Activated T-cell treated with anti-CD3 and anti-CD28 coated beads, Interleukin-2, amount 50 U/mL, for 1 hour (primary cell): Measurements from ENCODE around the gene PLA2G4F.
A peak's percentile ranks its signal among the peaks of the same experiment; 100 is the strongest.

Experiments used
- DNase-seq: peaks from one replicate; pipeline ENCODE4 v3.0.0-alpha.2; 2020

The PLA2G4F gene

GRCh38 chr15:42163291-42163690, 6.9 kb upstream of the PLA2G4F start:
- no peak for DNase-seq

GRCh38 chr15:42160136-42160535, 3.7 kb upstream of the PLA2G4F start:
- DNase-seq = no peak

DNA sequence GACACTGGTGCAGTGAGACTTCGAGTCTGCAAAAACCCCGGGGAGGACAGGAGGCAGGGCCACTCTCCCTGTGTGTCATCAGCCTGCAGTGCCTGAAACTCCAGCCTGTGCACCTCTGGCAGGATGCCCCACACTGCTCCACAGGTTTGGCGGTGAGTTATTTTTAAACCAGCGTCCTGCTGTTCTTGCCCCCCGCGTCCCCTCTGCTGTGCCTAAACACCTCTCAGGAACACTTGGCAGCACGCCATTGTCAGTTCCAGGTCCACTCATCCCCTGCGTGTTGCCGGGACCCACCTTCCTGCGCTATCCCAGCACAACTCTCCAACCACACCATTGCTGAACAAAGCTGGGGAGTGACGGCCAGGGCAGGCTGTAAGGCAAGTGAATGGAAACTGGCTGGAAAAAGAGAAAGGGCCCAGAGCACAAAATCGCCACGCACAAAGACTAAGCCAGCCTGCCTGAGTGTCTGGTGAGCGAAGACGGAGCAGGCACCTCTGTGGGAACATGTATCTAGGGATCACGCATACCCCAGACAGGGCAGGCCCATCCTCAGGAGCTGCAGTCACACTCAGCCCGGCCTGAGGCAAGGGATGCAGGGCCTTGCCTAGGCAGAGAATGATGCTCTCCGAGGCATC, 3.1 kb upstream of the PLA2G4F start:
- DNase-seq = peak; percentile 14

DNA sequence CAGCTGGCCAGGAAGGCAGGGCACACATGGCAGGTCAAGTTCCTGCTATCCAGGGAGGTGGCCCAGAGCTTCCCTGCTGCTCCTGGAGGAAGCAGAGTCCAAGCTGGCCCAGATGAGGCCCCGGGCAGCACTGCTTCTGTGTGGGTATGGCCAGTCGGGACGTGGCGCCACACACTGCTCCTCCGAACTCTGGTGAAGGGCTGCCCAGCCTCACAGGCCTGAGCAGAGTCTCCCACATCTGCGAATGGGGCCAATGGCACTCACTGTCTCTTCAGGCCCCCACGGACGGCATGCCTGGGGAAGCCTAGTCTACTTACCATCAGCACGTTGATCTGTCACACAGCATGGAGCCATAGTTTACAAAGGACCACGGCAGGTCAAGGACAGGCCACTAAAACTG, 2.5 kb upstream of the PLA2G4F start:
- no peak for DNase-seq

DNA sequence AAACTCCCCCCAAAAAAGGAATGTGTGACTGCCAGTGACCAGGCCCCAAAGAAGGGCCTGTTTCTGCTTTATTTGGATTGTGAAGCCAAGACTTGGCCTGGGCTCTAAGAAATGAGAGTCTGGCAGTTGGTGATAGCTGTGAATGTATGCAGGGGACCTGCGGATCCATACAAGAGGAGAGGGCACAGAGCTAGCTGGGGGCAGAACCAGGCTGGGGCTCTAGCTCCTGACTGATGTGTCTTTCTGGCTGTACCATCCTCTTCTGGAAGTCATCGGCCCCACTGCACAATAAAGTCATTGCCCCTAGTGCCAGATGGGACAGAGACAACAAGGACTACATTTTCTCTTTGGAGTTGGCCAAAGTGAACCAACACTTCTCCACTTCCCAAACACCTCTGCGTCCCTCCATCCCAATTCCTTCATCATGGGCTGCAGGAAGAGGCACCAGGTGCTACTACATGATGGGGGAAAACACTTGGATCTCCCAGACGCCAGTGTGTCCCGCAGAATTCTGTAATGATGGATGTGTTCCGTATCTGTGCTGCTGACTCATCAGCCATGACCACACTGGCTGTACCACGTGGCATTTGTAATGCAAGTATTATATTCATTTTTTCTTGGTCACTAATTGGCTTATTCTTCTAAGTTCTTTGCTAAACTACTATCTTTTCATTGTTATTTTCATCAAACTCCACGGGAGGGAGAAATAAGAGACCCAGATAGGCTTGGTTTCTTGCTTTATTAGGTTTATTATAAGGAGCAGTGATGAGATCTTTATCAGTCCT, 1.7 kb upstream of the PLA2G4F start:
- DNase-seq = peak; percentile 13

DNA sequence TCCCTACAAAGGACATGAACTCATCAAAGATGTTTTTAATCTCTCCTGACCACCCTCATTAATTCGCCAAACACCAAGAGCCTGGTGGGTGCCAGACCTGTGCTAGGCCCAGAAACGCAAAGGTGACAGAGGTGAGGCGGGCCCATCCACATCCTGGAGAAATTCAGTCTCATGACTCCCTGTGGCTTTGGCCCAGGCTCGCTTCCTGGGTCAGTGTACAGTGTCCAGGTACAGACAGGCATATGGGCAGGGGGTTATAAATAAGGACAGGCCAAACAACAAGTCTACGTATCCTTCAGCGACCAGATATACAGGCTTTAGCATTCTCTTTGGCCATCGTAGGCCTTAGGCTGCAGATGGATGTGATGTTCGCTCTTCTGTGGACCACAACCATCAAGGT, 945 bp upstream of the PLA2G4F start:
- DNase-seq = no peak

DNA sequence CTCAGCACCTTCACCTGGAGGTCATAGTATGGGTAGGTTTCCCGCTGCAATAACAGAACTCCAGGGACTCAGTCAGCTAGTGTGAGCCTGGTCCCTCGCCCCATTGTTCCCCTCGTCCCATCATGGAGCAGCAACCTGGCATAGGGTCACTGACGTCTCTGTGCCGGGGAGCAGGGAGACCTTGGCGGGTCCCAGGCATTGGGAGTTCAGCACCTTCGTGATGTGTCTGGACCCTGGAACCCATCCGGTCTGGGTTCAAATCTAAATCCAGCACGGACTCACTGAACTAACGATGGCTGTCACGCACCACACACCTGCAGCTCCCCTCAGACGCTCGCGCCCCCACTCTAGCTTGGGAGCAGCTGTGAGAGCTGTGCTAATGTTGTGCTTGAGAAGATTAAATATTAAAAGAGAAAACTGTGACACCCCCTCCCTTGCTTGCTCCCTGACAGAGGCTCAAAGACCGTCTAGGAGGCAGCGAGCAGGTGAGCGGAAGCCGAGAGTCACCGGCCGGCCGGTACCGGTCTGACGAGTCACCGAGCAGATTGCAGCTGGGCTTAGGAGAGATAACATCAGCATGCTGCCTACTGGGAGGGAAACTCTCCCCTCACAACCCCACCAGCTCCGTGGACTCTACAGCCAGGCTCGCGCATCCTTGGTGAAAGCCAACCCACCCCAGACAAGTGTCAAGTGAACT, 742 bp downstream of the PLA2G4F start:
- DNase-seq = peak; percentile 8

- no peak for DNase-seq
Measured at GRCh38 chr15:42154956-42155355, 1.5 kb downstream of the PLA2G4F start.

DNA sequence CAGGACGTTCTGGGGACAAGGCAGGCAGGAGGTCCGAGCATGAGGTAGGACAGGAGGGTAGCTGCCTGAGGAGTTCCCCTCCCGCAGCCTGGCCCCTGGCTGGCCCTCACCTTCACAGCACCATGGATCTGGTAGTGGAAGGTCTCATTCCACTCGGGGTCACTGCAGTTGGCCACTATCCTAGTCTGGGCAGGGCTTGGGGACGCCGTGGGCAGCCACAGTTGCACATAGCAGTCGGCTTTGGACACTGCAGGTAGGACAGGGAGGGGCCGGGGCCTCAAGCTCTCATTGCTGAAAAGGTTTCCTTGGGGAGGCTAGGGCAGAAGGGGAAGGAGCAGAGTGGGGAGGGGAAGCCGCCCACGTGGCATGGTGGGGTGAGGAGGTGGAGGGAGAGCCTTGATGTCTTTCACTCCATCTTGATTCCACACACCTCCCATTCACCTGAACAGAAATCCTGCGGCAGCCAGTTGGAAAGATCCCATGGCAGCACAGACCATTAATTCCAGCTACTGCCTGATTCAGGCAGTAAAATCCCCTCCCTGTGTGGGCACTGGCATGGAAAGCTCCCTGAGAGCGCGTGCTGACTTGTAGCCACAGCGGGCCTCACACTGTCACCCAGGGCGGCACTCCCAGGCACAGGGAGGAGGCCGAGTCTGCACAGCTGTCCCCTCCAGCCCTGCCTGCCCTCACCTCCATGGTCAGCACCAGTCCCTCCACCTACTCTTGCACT, 2.1 kb downstream of the PLA2G4F start:
- no peak for DNase-seq

DNA sequence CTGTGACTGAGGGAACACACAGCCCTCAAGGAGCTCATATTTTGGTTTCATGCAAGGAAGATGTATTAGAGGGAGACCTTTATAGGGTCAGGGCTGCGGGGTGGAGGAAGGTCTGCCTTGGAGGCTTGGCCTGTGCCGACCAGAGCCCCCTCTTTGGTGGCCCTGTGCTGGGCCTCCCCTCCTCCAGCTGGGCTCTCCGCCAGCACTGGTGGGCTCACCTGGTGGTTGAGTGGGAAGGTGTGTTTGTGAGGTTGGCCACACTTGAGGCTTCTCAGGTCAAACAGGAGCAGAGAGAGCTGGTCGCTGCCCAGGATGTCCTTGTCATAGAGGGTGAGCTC, 2.6 kb downstream of the PLA2G4F start:
- DNase-seq = peak; percentile 3

DNA sequence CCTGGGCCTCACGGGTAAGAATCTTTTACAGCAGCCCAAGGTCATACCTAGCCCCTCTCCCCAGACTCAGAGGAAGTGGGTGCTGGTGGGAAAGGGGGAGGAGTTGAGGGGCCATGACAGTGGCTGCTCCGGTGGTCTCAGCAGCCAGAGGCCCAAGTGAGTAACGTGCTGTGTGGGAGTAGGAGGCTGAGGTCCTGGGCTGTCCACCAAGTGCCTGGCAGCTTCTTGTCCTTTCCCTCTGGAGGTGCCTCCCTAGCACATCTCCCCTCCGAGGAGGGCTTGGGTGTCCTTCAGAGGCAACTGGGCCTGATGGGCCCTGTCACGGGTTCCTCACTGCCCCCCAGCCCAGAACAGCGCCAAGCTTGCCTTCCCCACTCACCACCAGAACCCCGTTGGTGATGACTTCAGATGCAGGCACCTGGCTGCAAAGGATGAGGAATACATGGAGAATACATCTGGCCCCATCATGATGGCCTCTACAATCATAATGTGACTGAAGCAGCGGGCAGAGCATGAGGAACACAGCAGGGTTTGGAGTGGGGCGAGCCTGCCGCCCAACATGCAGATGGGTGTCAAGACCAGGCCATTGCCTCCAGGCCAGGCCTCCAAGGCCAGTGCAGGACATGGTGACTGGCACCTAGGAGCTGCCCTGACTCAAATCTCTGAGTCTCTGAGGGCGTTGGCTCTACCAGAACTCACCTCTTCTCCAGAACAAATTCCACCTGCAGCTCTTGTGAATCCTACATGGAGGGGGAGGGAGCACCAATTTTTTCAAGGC, 3.3 kb downstream of the PLA2G4F start:
- peak; percentile 6 for DNase-seq

GRCh38 chr15:42152196-42152920, 4.1 kb downstream of the PLA2G4F start:
- DNase-seq = peak; percentile 9

GRCh38 chr15:42151736-42152135, 4.7 kb downstream of the PLA2G4F start:
- DNase-seq = no peak

DNA sequence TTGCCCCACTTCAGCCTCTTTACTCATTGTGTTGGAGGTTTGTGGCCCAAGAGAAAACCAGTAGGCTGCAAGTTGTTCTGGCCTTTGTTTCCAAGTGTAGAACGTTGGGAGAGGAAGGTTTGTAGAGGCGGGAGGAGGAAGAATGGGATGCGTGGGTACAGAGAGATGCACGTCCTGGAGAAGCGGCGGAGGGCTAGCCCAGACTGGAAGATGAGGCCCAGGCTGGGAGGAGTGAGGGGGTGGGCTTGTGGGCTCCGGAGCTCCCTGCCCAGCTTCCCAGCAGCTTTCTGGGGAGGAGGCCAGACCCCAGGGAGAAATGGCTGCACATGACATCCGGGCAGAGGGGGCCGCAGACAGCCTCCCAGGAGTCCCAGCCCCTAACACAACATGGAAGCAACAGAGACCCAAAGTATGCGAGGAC, 5.3 kb downstream of the PLA2G4F start:
- no peak for DNase-seq

GRCh38 chr15:42150219-42150970, 6.0 kb downstream of the PLA2G4F start:
- no peak for DNase-seq

GRCh38 chr15:42149493-42150218, 6.8 kb downstream of the PLA2G4F start:
- DNase-seq = peak; percentile 12

DNA sequence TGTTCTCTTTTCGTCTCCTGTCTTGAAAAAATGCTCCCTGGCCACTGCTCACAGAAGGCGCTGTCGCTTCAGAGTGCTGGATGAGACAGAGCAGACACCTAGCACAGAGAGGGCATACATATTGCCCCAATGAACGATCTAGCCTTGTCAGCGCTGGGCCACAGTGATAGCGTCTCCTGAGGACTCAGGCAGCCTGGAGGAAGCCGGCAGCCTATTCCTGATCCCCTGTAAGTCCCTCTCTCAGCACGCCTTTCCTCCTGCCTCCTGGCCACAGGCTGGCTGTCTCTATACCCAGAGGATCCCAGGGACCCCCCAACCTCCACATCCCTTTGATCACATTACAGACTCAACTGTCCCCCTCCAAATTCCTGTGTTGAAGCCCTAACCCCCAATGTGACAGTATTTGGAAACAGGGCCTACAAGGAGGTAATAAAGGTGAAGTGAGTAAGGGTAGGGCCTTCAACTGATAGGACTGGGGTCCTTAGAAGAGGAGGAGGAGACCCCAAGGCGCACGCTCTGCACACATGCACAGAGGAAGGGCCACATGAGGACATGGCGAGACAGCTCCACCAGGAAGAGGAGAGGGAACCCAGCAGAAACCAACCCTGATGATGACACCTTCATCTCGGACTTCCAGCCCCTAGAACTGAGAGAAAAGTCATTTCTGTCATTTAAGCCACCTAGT, 7.5 kb downstream of the PLA2G4F start:
- DNase-seq = no peak

- no peak for DNase-seq
Measured at GRCh38 chr15:42147431-42147735, 9.1 kb downstream of the PLA2G4F start.

DNA sequence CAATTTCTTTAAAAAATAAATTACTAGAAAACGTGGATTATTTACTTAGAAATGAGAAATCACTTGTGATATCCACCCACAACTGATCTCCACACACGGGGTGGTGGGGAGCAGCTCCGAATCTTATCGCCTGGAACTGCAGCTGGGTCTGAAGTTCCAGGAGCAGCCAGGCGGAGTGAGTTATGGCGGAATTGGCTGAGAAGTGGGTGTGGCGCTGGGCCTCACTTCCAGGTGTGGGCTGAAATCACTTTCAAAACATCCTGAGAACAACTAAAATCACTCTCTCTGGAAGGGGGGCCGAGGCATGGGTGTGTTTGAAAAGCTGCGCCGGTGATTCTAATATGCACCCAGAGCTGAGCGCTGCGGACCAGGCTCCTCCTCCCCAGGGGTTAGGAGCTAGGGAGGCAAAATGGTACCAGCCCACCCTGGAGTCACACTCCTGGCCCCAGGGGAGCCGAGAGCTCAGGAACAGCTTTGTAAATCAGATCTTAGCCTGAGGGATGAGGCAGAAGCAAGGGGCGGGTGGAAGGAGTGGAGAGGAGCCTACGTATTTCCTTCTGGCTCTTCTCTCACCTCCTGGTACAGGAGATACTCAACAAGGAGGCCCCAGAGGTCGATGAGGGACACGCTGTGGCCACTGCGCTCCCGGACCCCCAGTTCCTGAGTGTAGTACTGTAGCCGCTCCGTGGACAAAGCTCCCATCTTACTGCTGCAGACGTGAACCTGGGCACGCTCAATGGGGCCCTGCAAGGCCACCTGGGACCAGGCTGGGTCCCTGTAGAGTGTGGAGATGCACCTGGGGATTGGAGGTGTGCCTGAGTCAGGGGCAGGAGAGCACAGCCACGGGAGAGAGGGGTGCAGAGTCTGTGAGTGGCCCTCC, 9.6 kb downstream of the PLA2G4F start:
- no peak for DNase-seq
